Breast epithelium (tissue), 4 donors: ENCODE measurements around the gene RSPH9. TPM values are rescaled to one million over a fixed set of nuclear protein-coding genes. Genes with fewer than 3 reads are reported as not detected.

ENCODE experiments used
- DNase-seq, 2 donors: peaks; one replicate each; pipeline ENCODE4 v3.0.0-alpha.2; 2019; ENCODE audit warnings: low spot score in 2 of 2
- H3K27ac ChIP-seq, 2 donors: fragments of 200-600 bp; sonication (generic) in 1 of 2; one replicate each; pipeline ENCODE4 v1.5.1; 2016 to 2019; ENCODE audit warnings: mild to moderate bottlenecking in 1 of 2
- H3K27me3 ChIP-seq, 2 donors: fragments of 200-600 bp; sonication (generic) in 1 of 2; one replicate each; pipeline versions ENCODE4 v1.5.1 to v1.6.0; 2017 to 2019; ENCODE audit warnings: control low read depth in 1 of 2, mild to moderate bottlenecking in 1 of 2
- H3K36me3 ChIP-seq: fragments of 200-600 bp; one replicate; pipeline ENCODE4 v1.5.1; 2019
- H3K4me1 ChIP-seq, 2 donors: fragments of 200-600 bp; sonication (generic); one replicate each; pipeline ENCODE4 v1.5.1; 2016 to 2019; ENCODE audit warnings: control low read depth in 1 of 2
- H3K4me3 ChIP-seq, 3 donors: fragments of 200-600 bp; sonication (generic); 1 replicate in 2 of 3; 2 replicates in 1 of 3; pipeline ENCODE4 v1.5.1; 2016 to 2019; ENCODE audit warnings: mild to moderate bottlenecking in 3 of 3, moderate library complexity in 2 of 3
- H3K9me3 ChIP-seq, 2 donors: fragments of 200-600 bp; sonication (generic) in 1 of 2; one replicate each; pipeline ENCODE4 v1.5.1; 2016 to 2019; ENCODE audit warnings: control low read depth in 1 of 2
- POLR2A ChIP-seq: fragments of 450-650 bp; IDR thresholded peaks from one replicate; pipeline ENCODE4 v1.6.1; 2016; ENCODE audit warnings: antibody characterized with exemption, mild to moderate bottlenecking, moderate library complexity
- POLR2AphosphoS5 ChIP-seq, 3 donors: sonication (generic); formaldehyde crosslinking; IDR thresholded peaks; one replicate each; pipeline ENCODE4 v1.6.1; 2017; ENCODE audit warnings: antibody characterized with exemption in 3 of 3
- intact Hi-C: fragments of 100-400 bp; cut with DNase I; formaldehyde crosslinking; loops from one replicate; pipeline ENCODE4 v1.15.1; 2023; ENCODE audit warnings: low total_unique reads
- total RNA-seq, 3 donors: library from RNA; depleted of rRNA; stranded (reverse); fragments of >200 nt; gene quantifications; one replicate each; pipeline ENCODE4 v1.1.0, GENCODE V29; 2016
- TF ChIP-seq, protein P1 (sequence below), 3 donors: fragments of 450-650 bp; IDR thresholded peaks; one replicate each; pipeline ENCODE4 v1.5.1; 2016 to 2017; ENCODE audit warnings: antibody characterized with exemption in 3 of 3, mild to moderate bottlenecking in 3 of 3, moderate library complexity in 3 of 3

RSPH9 gene
- not detected for total RNA-seq

DNA sequence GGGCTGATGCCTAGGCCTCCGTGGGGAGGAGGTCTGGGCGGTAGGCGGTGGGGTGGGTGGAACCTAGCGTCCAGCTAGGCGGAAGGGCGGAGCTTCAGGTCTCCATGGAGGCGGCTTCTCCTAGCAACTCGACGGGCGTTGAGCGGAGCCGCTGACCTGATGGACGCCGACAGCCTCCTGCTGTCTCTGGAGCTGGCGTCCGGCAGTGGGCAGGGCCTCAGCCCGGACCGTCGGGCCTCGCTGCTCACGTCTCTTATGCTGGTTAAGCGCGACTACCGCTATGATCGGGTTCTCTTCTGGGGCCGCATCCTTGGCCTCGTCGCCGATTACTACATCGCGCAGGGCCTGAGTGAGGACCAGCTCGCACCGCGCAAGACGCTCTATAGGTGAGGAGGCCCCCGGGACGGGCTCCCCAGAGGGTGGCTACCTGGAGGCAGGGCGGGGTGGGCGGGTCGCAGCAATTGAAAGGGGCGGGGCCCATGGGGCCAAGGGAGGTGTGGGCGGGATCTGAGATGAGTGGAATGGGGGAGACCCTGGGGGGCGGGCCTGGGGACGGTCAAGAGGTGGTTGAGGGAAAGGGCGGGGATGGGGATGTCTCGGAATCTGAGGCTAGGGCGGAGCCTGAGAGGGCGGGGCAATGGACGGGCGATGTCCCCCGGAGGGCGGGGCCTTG, at the start of gene RSPH9:
TSS of gene RSPH9 (plus strand) at position 97 of the 673 bp plus-strand sequence. CDS start at position 160, 63 bp downstream.
- intact Hi-C loops = loop anchor here (1.0 kb wide), 1 partner anchor 16 kb away; no protein-coding TSS in a partner anchor
- Histone ChIP-seq H3K4me3 (peak within 1 kb of the TSS; percentile 38 to 74 (median 60)), H3K4me1 (no peaks in the 10 kb centered on the region), H3K27ac (peak within 1 kb of the TSS; percentile 71 to 85), H3K36me3 (no peaks in the 10 kb centered on the region), H3K27me3 (no peaks in the 10 kb centered on the region), H3K9me3 (no peaks in the 10 kb centered on the region)
- TF ChIP-seq POLR2AphosphoS5 (IDR thresholded peaks at IDR 0.05) (no peak), POLR2A (no peak)
- TF ChIP-seq, protein P1, sequence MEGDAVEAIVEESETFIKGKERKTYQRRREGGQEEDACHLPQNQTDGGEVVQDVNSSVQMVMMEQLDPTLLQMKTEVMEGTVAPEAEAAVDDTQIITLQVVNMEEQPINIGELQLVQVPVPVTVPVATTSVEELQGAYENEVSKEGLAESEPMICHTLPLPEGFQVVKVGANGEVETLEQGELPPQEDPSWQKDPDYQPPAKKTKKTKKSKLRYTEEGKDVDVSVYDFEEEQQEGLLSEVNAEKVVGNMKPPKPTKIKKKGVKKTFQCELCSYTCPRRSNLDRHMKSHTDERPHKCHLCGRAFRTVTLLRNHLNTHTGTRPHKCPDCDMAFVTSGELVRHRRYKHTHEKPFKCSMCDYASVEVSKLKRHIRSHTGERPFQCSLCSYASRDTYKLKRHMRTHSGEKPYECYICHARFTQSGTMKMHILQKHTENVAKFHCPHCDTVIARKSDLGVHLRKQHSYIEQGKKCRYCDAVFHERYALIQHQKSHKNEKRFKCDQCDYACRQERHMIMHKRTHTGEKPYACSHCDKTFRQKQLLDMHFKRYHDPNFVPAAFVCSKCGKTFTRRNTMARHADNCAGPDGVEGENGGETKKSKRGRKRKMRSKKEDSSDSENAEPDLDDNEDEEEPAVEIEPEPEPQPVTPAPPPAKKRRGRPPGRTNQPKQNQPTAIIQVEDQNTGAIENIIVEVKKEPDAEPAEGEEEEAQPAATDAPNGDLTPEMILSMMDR (IDR thresholded peaks at IDR 0.05) = no peak
- DNase-seq = peak in 1 of 2 donors; percentile 80

DNA sequence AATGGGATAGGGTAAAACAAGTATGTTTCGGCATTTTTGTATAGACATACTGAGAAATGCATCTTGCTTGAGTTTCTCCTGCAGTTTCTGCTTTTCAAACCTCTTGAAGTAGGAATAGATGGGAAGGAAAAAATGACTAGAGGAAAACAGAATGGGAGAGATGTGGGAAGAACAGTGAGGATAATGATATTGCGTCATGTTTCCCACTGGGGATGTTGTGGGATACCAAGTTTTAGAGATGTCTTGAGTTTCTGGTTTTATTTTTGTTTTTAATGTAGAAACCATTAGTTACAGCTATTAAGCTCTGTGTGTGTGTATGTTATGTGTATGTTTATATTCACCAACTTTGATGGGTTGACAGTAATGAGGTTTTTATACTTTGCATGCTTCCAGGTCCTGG, 44.2 kb upstream of the RSPH9 start:
- no peaks in the 10 kb centered on the region for H3K4me1 ChIP-seq
- TF ChIP-seq POLR2A = no peak
- TF ChIP-seq, protein P1 (IDR thresholded peaks at IDR 0.05) = no peak
- no peak for TF ChIP-seq POLR2AphosphoS5 (IDR thresholded peaks at IDR 0.05)
- intact Hi-C loops = no loop called here
- H3K36me3 ChIP-seq = no peaks in the 10 kb centered on the region
- H3K9me3 ChIP-seq = no peaks in the 10 kb centered on the region
- no peak overlapping the region for H3K4me3 ChIP-seq
- H3K27me3 ChIP-seq = no peaks in the 10 kb centered on the region
- no peak overlapping the region for H3K27ac ChIP-seq
- no peak for DNase-seq

GRCh38 chr6:43604174-43604573, 40.7 kb upstream of the RSPH9 start:
- intact Hi-C loops = no loop called here
- H3K27ac ChIP-seq = no peak overlapping the region
- H3K4me1 ChIP-seq = no peaks in the 10 kb centered on the region
- H3K36me3 ChIP-seq = no peaks in the 10 kb centered on the region
- TF ChIP-seq POLR2AphosphoS5 (IDR thresholded peaks at IDR 0.05) (no peak), POLR2A (no peak)
- TF ChIP-seq, protein P1 (IDR thresholded peaks at IDR 0.05) = no peak
- no peak overlapping the region for H3K4me3 ChIP-seq
- H3K9me3 ChIP-seq = no peaks in the 10 kb centered on the region
- no peaks in the 10 kb centered on the region for H3K27me3 ChIP-seq
- DNase-seq = no peak

- Histone ChIP-seq H3K27ac (no peak overlapping the region), H3K4me3 (no peak overlapping the region), H3K36me3 (no peaks in the 10 kb centered on the region), H3K27me3 (no peaks in the 10 kb centered on the region), H3K9me3 (no peaks in the 10 kb centered on the region), H3K4me1 (no peaks in the 10 kb centered on the region)
- DNase-seq = no peak
- intact Hi-C loops = loop anchor here (5.0 kb wide), 1 partner anchor 1159 kb away; no protein-coding TSS in a partner anchor
- TF ChIP-seq POLR2AphosphoS5 (IDR thresholded peaks at IDR 0.05) = no peak
- TF ChIP-seq, protein P1 (IDR thresholded peaks at IDR 0.05) = no peak
- no peak for TF ChIP-seq POLR2A
Measured at GRCh38 chr6:43606019-43606418, 38.8 kb upstream of the RSPH9 start.

- no peak for TF ChIP-seq POLR2AphosphoS5 (IDR thresholded peaks at IDR 0.05)
- TF ChIP-seq, protein P1 (IDR thresholded peaks at IDR 0.05) = peak; percentile 62 to 69 (median 66)
- H3K27ac ChIP-seq = no peak overlapping the region
- H3K9me3 ChIP-seq = no peaks in the 10 kb centered on the region
- intact Hi-C loops = loop anchor here (5.0 kb wide), 1 partner anchor 1161 kb away; no protein-coding TSS in a partner anchor
- no peak for DNase-seq
- H3K4me3 ChIP-seq = no peak overlapping the region
- no peaks in the 10 kb centered on the region for H3K4me1 ChIP-seq
- no peaks in the 10 kb centered on the region for H3K27me3 ChIP-seq
- H3K36me3 ChIP-seq = no peaks in the 10 kb centered on the region
Measured at GRCh38 chr6:43608310-43608763, 36.5 kb upstream of the RSPH9 start.
